DMS153 (cell line): ENCODE measurements around the gene SLC39A7.
"Not testable (repeated sequence)": the region's sequence is repeated elsewhere in the genome, so short reads cannot be mapped to it uniquely, and the experiment has no call there.

ENCODE experiments used
- DNase-seq: peaks from one replicate; lab custom pipeline; 2025; lab: John Stamatoyannopoulos, UW

Gene SLC39A7

GRCh38 chr6:33205191-33206026 is 4.7 kb downstream of the SLC39A7 start:
- DNase-seq: no peak

- no peak for DNase-seq
Measured at GRCh38 chr6:33206027-33206863, 5.6 kb downstream of the SLC39A7 start.

- no peak for DNase-seq
Measured at GRCh38 chr6:33206864-33207551, 6.3 kb downstream of the SLC39A7 start.

- DNase-seq: no peak
Measured at GRCh38 chr6:33207552-33208090, 7.0 kb downstream of the SLC39A7 start.

DNA sequence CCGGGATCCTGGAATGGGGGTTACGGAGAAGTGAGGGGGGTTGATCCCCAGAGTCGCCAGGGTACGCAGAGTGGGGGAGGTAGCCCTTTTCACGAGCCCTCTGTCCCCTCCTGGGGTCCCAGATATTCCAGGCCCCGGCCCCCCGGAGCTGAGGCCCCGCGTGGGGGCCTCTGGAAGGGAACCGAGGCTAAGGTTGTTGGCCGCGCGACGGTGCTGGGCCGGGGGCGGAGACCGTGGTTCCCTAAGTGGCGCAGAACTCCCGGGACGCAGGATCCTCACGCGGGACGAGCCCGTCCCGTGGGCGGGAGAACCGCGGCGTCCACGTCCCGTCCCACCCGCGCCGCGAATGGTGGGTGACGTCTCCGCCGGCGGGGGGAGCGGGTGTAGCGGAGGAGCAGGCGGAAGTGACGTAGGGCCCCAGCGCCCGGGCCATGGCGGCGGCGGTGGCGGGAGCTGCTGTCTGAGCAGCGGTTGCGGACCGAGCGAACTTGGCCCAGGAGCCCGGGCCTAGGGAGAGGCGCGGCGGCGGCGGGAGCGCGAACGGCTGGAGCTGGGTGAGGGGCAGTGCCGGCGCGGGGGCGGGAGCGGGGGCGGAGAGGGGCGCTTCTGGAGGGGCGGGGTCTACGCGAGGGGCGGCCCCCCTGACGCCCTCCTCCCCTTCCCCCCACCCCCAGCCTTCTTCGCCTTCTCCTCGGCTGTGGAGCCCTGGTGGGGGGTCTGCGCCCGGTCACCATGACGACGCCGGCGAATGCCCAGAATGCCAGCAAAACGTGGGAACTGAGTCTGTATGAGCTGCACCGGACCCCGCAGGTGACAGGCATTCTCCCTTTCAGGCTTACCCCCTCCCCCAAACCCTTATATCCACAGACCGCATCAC is 7.7 kb downstream of the SLC39A7 start, which contains the start of gene RING1:
RING1 (plus strand) TSS at position 410 of the 877 bp plus-strand sequence; CDS start at position 733, 323 bp downstream.
- DNase-seq: peak; percentile 3

GRCh38 chr6:33209856-33210255 is 9.2 kb downstream of the SLC39A7 start:
- DNase-seq: no peak

DNA sequence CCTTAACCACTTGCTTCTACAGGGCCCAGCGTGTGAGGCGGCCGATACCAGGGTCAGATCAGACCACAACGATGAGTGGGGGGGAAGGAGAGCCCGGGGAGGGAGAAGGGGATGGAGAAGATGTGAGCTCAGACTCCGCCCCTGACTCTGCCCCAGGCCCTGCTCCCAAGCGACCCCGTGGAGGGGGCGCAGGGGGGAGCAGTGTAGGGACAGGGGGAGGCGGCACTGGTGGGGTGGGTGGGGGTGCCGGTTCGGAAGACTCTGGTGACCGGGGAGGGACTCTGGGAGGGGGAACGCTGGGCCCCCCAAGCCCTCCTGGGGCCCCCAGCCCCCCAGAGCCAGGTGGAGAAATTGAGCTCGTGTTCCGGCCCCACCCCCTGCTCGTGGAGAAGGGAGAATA is 10.5 kb downstream of the SLC39A7 start:
- no peak for DNase-seq

- no peak for DNase-seq
Measured at GRCh38 chr6:33211666-33212422, 11.2 kb downstream of the SLC39A7 start.

DNA sequence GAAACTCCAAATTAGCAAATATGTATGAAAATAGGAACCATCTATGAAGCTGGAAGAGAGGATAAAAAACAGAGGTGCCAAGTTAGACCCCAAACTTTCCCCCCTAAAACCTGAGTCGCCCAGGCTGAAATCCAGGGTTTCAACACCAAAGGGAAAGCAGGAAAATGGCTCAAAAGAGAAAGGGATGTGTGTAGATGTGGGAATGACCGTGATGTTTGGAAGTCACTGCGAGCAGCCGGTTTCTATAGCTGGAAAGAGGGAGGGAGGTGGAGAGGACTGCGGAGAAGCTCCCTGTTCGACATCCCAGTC is 12.1 kb downstream of the SLC39A7 start:
- no peak for DNase-seq

GRCh38 chr6:33213166-33213988 is 12.7 kb downstream of the SLC39A7 start:
- DNase-seq: no peak

GRCh38 chr6:33213989-33214335 is 13.3 kb downstream of the SLC39A7 start:
- DNase-seq: no peak

DNA sequence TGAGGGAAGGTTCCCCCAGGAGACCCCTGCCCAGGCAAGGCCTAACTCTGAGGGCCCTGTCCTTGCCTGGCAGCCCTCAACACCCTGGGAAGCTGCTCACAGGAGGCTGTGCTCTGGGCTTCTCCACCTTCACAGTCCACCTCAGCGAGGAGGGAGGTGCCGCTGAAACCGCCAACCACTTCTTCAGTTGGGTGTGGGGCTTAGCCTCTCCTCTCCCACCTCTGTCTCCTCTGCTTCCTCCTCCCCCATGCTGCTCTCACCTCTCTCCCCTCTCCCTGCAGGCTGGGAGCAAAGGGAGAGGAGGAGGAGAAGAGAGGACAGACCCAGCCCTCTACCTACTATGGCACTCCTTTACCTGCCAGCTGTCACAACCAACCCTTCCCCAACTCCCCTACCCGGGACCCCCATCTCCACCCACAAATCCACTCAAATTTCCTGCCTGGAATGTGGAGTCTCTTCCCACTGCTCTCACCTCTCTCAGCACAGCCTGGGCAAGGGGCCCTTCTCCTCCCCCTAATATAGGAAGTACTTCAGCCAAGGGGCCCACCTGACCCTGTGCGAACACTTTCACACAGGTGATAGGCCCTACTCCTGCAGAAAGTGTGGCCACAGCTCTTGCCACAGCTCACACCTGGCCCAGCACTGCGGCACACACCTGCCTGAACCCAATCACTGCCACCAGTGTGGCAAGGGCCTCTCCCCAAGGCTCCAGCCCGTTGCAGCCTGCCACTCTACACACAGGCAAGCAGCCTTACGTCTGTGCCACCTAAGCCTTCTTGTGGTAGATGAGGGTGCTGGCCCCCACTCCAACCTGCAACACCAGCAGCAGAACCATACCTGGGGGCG is 14.8 kb downstream of the SLC39A7 start:
- no peak for DNase-seq

GRCh38 chr6:33216117-33216649 is 15.5 kb downstream of the SLC39A7 start:
- no peak for DNase-seq

DNA sequence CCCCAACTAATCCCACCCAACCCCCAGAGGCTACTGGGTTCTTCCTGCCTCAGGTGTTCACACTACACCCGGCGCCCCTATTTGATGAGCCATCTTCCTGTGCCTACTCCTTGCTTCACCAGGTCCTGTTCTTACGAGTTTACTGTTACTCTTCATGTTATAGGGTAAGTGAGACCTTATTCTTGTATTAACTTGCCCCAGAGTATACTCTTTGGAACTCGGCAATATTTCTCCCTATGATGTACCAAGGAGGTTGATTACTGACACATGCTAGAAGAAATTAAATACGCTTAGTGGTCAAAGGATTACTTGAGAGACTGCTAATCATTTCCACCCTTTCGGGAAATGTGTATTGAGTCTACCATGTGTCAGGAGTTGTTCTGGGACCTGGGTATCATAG is 16.6 kb downstream of the SLC39A7 start:
- no peak for DNase-seq

DNA sequence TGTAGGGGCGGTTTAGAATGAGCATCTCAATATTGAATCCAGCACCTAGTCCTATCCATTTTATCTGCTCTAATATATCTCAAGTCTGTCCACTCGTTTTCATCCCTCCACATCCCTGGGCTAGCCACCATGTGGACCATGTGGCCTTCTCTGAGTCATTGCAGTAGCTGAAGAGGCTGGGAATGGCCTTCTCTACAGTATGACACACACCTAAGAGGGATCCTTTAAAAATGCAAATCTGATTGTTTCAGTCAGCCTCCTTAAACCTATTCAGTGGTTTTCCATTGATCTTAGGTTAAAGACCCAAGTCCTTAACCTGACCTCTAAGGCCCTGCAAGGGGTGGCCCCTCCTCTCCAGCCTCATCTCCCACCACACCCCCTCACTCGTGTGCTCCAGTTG is 17.0 kb downstream of the SLC39A7 start:
- DNase-seq: no peak

- DNase-seq: not testable (repeated sequence)
Measured at GRCh38 chr6:33226503-33227120, 25.9 kb downstream of the SLC39A7 start.

GRCh38 chr6:33235221-33235634 is 34.6 kb downstream of the SLC39A7 start:
- DNase-seq: no peak

- no peak for DNase-seq
Measured at GRCh38 chr6:33236328-33236727, 35.7 kb downstream of the SLC39A7 start.
